ENCODE results near the gene GKN1.

DNA sequence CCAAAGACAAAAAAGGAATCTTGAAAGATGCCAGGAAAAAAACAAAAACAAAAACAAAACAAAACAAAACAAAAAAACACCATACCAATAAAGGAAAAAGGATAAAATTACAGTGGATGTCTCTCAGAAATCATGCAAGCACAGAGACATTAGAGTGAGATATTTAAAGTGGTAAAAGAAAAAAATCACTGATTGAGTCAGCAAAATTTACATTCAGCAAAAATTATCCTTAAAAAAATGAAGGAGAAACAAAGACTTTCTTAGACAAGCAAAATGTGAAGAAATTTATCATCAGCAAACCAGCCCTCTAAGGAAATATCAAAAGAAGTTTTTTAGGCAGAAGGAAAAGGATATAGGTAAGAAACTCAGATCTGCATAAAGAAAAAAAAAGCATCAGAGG is 10.2 kb upstream of the GKN1 start:
- TF ChIP-seq CTCF (IDR thresholded peaks at IDR 0.05; ENCODE audit: low read depth, low read length, missing input control) (no peak), RAD21 (IDR thresholded peaks at IDR 0.05) (no peak)
